H54 (cell line): ENCODE results near the gene RBMS3.
"Not testable (repeated sequence)": the region's sequence is repeated elsewhere in the genome, so short reads cannot be mapped to it uniquely, and the experiment has no call there.

Experiments
- DNase-seq: peaks from one replicate; pipeline ENCODE4 v3.0.0; 2011; ENCODE audit warnings: low spot score, mixed read lengths; ENCODE audit not compliant: insufficient read length
- FAIRE-seq: peaks from 3 replicates; lab custom pipeline; 2011; peaks lifted over from hg19 to GRCh38; lab: Jason Lieb, UNC
- POLR2A ChIP-seq: IDR thresholded peaks from 2 replicates; pipeline ENCODE4 v1.6.1; 2011; ENCODE audit warnings: low read depth, mild to moderate bottlenecking, low read length

The RBMS3 gene

DNA sequence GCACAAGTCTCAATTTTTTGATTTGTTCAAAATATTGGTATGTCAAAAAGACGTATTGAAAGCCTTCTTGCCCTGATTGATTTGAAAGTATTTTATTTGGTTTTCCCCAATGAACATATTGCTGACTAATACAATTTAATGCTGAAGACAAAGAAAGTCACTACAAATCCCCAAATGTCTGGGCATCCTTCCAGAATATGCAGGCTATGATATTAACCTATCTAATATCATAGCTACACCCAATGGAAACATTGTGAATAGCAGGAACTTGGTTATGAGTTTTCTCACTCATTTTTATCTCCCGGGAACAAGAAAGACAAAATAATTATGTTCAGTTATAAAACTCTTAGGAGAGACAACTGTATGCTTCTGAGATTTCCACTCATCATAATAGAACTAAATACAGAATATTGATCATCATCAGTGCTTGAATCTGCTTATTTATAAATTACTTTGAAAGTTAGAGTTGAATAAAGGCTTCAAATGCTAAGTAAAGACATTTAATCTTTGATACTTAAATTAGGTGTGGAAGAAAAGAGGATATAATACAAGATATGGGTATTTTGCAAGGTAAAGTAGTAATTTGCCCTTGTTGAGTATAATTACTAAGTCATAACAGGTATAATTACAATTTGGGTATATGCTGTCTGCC, 483.9 kb downstream of the RBMS3 start:
- no peak for DNase-seq

DNA sequence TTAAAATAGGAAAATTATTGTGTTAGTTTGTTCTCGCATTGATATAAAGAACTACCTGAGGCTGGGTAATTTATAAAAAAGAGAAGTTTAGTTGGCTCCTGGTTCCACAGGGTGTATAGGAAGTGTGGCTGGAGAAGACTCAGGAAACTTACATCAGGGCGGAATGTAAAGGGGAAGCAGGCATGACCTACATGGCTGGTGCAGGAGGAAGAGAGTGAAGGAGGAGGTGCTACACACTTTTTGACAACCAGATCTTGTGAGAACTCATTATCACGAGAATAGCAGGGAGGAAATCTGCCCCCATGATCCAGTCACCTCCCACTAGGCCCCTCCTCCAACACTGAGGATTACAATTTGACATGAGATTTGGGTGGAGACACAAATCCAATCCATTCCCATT, 490.7 kb downstream of the RBMS3 start:
- TF ChIP-seq POLR2A, result no peak
- no peak for DNase-seq
- FAIRE-seq, result no peak

More for the DNA sequence above, 483.9 kb downstream of the RBMS3 start:
- no peak for TF ChIP-seq POLR2A
- peak; percentile 87 for FAIRE-seq

DNA sequence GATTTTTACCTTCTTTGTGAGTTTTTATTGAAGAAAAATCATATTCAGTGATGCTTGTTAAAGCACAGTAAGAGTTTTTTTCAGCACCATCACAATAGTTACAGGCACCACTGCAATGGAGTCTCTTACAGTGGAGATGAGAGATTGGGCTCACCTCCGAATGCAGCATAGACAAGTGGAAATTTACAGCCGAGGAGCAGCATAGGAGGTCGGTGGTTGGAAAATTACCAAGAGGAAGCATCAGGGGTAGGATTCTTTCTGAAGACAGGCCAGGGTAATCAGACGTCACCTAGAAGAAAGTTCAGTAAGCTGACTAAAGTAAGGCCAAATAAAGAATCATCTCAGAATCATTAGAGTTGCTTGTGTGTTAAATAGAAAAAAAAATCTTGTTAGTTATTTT, 491.6 kb downstream of the RBMS3 start:
- FAIRE-seq, result no peak
- no peak for TF ChIP-seq POLR2A

GRCh38 chr3:29773481-29773880, 492.6 kb downstream of the RBMS3 start:
- no peak for DNase-seq
- TF ChIP-seq POLR2A, result no peak
- FAIRE-seq, result no peak

More for the DNA sequence above, 491.6 kb downstream of the RBMS3 start:
- DNase-seq, result no peak

- no peak for TF ChIP-seq POLR2A
- FAIRE-seq (no peak), DNase-seq (no peak)
Measured at GRCh38 chr3:29775340-29775739, 494.5 kb downstream of the RBMS3 start.

- DNase-seq (no peak), FAIRE-seq (no peak)
- no peak for TF ChIP-seq POLR2A
Measured at GRCh38 chr3:29777869-29778268, 497.0 kb downstream of the RBMS3 start.

DNA sequence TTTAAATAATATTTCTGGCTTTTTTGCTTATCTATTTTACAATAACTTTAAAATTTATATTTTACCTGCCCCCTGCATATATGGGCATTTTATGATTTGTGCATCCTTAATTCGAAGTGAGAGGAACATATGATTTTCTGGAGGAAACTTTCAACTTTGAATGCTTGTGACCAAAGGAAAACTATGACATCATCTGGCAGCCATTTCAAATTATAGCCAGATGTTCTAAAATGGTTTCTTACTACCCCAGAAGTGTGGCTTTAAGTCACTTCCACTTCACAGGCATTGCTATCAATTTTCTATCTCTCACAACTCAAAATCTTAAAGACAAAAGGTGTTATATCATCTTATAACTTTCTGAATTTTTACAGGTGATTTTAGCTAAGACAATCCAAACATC, 508.8 kb downstream of the RBMS3 start:
- FAIRE-seq (no peak), DNase-seq (no peak)
- no peak for TF ChIP-seq POLR2A

GRCh38 chr3:29796808-29797207, 515.9 kb downstream of the RBMS3 start:
- DNase-seq, result no peak
- TF ChIP-seq POLR2A, result no peak
- FAIRE-seq, result no peak

- no peak for FAIRE-seq
- no peak for DNase-seq
- TF ChIP-seq POLR2A, result no peak
Measured at GRCh38 chr3:29802057-29802456, 521.2 kb downstream of the RBMS3 start.

- DNase-seq (no peak), FAIRE-seq (no peak)
- TF ChIP-seq POLR2A, result no peak
Measured at GRCh38 chr3:29804044-29804443, 523.2 kb downstream of the RBMS3 start.

DNA sequence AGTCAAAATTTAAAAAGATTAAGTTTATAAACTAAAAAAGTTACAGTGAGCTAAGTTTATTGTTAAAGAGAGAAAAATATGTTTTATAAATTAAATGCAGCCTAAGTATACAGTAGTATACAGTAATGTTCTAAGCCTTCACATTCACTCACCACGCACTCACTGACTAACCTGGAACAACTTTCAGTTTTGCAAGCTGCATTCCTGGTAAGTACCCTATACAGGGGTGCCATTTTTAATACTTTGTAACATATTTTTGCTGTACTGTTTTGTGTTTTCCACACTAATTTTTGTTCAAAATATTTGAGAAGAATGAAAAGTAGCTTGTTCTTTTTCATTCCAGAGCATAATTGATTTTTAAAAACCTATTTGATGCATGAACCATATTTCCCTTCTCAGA, 524.9 kb downstream of the RBMS3 start:
- DNase-seq (no peak), FAIRE-seq (peak; percentile 57)
- no peak for TF ChIP-seq POLR2A

DNA sequence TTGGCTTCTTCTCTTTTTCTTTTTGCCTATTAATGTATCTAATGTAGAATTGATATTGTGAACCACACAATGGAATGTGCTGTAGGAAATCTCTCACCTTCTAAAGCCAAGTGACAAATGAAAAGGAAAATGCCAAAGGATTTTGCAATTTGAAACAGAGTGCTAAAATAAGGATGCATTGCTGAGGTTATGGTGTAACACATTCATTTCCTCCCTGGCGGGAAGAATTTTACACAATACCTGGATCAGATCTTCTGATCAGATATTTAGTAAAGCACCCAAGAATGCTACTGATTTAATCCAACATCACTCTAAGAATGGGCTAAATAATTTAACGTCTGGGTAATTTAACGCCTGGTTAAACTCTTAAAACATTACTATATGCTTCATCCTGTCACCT, 527.5 kb downstream of the RBMS3 start:
- not testable (repeated sequence) for DNase-seq
- peak; percentile 60 for FAIRE-seq

DNA sequence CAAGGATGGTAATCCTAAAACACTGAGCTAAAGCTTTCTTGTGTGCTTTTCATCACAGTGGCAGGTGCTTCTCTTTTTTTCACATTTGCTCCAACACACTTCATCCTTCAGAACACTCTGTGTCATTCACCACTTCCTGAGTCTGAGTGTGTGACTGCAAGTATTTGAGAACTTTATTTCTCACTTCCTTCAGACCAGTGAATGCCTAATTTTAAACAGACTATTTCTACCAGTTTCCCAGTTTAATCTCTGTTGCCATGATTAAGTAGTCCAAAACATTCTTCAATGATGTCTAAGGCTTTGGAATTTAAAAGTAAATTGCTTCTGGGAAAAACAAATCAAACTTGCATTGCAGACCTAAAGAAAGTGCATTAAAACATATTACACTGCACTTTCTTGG, 541.2 kb downstream of the RBMS3 start:
- no peak for TF ChIP-seq POLR2A
- peak; percentile 62 for FAIRE-seq
- DNase-seq, result no peak

DNA sequence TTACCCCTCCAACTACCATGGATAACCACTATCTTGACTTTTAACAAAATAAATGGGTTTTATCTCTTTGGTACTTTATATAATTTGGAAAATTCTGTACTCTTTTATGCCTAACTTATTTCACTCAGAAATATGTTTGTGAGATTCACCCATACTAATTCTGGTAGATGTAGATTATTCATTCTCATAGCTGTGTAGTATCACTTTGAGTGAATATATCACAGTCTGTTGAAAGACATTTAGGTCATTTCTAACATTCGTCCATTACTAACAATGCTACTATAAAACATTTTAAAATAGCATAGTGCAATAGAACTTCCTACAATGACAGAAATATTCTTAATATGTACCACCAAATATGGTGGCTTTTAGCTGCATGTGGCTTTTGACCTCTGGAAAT, 542.4 kb downstream of the RBMS3 start:
- no peak for FAIRE-seq
- no peak for TF ChIP-seq POLR2A
- no peak for DNase-seq

DNA sequence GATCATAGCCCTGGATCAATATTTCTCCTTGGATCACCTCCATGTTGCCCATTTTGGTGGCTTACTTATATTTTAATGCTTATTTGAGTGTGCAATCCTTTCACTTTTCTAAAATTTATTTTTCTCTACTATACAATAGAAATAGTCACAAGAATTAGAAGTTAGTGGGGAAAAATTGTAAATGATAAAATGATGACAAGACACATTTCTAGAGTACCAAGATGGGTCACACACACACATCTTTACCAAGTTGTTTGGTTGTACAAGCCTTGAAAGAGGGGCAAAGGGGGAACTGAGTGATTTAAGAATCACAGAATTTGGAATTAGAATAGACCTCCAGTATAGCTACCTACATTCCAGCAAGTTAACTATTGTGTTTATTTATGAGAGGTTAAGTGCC, 545.8 kb downstream of the RBMS3 start:
- DNase-seq (no peak), FAIRE-seq (no peak)
- no peak for TF ChIP-seq POLR2A
